Measurements from ENCODE around the gene TTLL8.

GRCh38 chr22:50061141-50061823 is 3.2 kb upstream of the TTLL8 start:
- TF ChIP-seq CTCF (conservative IDR thresholded peaks at IDR 0.05; ENCODE audit: low read depth, low read length) (no peak), EZH2 (IDR thresholded peaks at IDR 0.05; ENCODE audit: low read length, unreplicated experiment) (no peak)

Data from PC-3 (cell line).